Transverse colon (tissue), 4 donors: ENCODE measurements around the gene RASGEF1C. TPM values are rescaled to one million over a fixed set of nuclear protein-coding genes. Genes with fewer than 3 reads are reported as not detected.

Experiments used
- DNase-seq: peaks from one replicate; pipeline ENCODE4 v3.0.0-alpha.2; 2019
- H3K27ac ChIP-seq, 4 donors: fragments of 200-600 bp; sonication (generic); 2 replicates each; pipeline ENCODE4 v1.5.1; 2016 to 2018; ENCODE audit warnings: inconsistent platforms in 4 of 4
- H3K27me3 ChIP-seq: fragments of 200-600 bp; sonication (generic); 2 replicates; pipeline ENCODE4 v1.5.1; 2017; ENCODE audit warnings: inconsistent platforms
- H3K36me3 ChIP-seq, 4 donors: fragments of 200-600 bp; sonication (generic); 2 replicates each; pipeline ENCODE4 v1.5.1; 2017 to 2019; ENCODE audit warnings: inconsistent platforms in 4 of 4
- H3K4me1 ChIP-seq, 4 donors: fragments of 200-600 bp; sonication (generic); 2 replicates each; pipeline ENCODE4 v1.5.1; 2017 to 2020; ENCODE audit warnings: inconsistent platforms in 4 of 4
- H3K4me3 ChIP-seq, 4 donors: fragments of 200-600 bp; sonication (generic); 1 replicate in 1 of 4; 2 replicates in 3 of 4; pipeline versions ENCODE4 v1.5.1 to v1.6.1; 2017 to 2019; ENCODE audit warnings: inconsistent platforms in 4 of 4
- H3K9me3 ChIP-seq, 2 donors: fragments of 200-600 bp; sonication (generic); 2 replicates each; pipeline ENCODE4 v1.5.1; 2017 to 2019; ENCODE audit warnings: inconsistent platforms in 2 of 2
- EP300 ChIP-seq: sonication (generic); formaldehyde crosslinking; IDR thresholded peaks from one replicate; pipeline ENCODE4 v1.6.1; 2017; ENCODE audit warnings: antibody characterized with exemption, low read depth
- POLR2A ChIP-seq: fragments of 450-650 bp; IDR thresholded peaks from one replicate; pipeline ENCODE4 v1.6.1; 2016; ENCODE audit warnings: antibody characterized with exemption, mild to moderate bottlenecking, moderate library complexity
- POLR2AphosphoS5 ChIP-seq, 3 donors: sonication (generic); formaldehyde crosslinking; IDR thresholded peaks; one replicate each; pipeline ENCODE4 v1.6.1; 2016; ENCODE audit warnings: antibody characterized with exemption in 3 of 3
- WGBS, 2 donors: methylation state at CpG; one replicate each; pipeline ENCODE4 v1.1.5; 2018; ENCODE audit warnings: low coverage in 1 of 2; 5-methylcytosine and 5-hydroxymethylcytosine counted together
- in situ Hi-C, 4 donors: fragments of 200-750 bp; cut with MboI; loops; one replicate each; pipeline versions ENCODE4 v1.15.0 to v1.15.1; 2017; ENCODE audit warnings: low sequenced_read_pairs in 3 of 4, low pct_ligation_motif_present in 1 of 4, low pct_unique_long_range_greater_than_20kb in 1 of 4
- intact Hi-C: fragments of 100-400 bp; cut with DNase I; formaldehyde crosslinking; loops from one replicate; pipeline ENCODE4 v1.15.1; 2023; ENCODE audit warnings: low total_unique reads
- total RNA-seq, 4 donors: library from RNA; depleted of rRNA; stranded (reverse); fragments of >200 nt; gene quantifications; one replicate each; pipeline ENCODE4 v1.1.0, GENCODE V29; 2016
- TF ChIP-seq, protein P1 (sequence below), 5 experiments: fragments of 200-600 bp in 3 of 5; fragments of 450-650 bp in 2 of 5; sonication (generic) in 3 of 5; IDR thresholded peaks; 1 replicate in 2 of 5; 2 replicates in 3 of 5; pipeline ENCODE4 v1.5.1; 2016 to 2017; ENCODE audit warnings: antibody characterized with exemption in 5 of 5, inconsistent platforms in 3 of 5, mild to moderate bottlenecking in 2 of 5, moderate library complexity in 1 of 5

The RASGEF1C gene
- total RNA-seq, 4 donors from 2014 or later, result 0.14 to 3.0 TPM; not detected in 2

DNA sequence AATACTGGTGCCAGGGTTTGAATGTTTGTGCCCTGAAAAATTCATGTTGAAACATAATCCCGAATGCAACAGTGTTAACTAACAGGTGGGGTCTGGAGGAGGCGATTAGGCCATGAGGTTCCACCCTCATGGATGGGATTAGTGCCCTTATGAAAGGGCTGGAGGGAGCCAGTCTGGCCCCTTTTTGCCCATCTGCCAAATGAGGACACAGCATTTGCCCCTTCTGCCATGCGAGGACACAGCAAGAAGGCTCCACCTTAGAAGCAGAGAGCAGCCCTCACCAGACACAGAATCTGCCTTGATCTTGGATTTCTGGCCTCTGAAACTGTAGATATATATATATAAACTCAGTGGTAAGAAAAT is 104.9 kb downstream of the RASGEF1C start:
- no peak for DNase-seq
- Histone ChIP-seq H3K27ac (no peak overlapping the region), H3K9me3 (peaks cover 14 to 16% of the 10 kb centered on the region in 2 donors), H3K27me3 (no peaks in the 10 kb centered on the region), H3K4me1 (no peaks in the 10 kb centered on the region), H3K4me3 (no peak overlapping the region), H3K36me3 (no peaks in the 10 kb centered on the region)
- intact Hi-C loops (no loop called here), in situ Hi-C loops (no loop called here)
- no peak for TF ChIP-seq POLR2A
- TF ChIP-seq POLR2AphosphoS5 (IDR thresholded peaks at IDR 0.05), result no peak
- 87 to 90% methylated on average over 2 to 3 of the region's 3 CpGs for WGBS, 2 donors

DNA sequence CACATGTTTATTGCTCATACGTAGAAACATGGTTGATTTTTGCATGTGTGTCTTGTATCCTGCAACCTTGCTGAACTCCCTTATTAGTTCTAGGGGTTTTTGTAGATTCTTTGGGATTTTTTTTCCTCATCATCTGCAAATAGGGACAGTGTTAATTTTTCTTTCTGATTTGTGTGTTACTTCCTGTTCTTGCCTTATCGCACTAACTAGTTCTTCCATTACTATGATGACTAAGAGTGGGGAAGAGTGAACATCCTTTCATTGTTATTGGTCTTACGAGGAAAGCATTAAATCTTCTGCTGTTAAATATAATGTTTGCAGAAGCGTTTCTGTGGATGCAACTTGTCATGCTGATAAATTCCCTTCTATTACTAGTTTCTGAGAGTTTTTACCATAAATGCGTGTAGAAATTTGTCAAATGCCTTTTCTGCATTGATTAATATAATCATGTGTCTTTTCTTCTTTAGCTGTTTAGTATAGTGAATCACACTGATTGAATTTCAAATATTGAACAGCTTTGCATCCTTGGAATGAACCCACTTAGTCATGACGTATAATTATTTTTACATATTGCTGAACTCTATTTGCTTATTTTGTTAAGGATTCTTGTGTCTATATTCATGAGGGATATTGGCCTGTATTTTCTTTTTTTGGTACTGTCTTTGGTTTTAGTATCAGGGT is 105.4 kb downstream of the RASGEF1C start:
- no peak overlapping the region for H3K4me3 ChIP-seq
- H3K36me3 ChIP-seq, result no peaks in the 10 kb centered on the region
- in situ Hi-C loops, result no loop called here
- intact Hi-C loops, result no loop called here
- H3K27ac ChIP-seq, result no peak overlapping the region
- DNase-seq, result no peak
- peaks cover 14 to 16% of the 10 kb centered on the region in 2 donors for H3K9me3 ChIP-seq
- H3K4me1 ChIP-seq, result no peaks in the 10 kb centered on the region
- 79 to 85% methylated on average over 6 of the region's 6 CpGs for WGBS, 2 donors
- TF ChIP-seq POLR2AphosphoS5 (IDR thresholded peaks at IDR 0.05), result no peak
- TF ChIP-seq EP300, result no peak
- TF ChIP-seq POLR2A, result no peak
- TF ChIP-seq, protein P1, sequence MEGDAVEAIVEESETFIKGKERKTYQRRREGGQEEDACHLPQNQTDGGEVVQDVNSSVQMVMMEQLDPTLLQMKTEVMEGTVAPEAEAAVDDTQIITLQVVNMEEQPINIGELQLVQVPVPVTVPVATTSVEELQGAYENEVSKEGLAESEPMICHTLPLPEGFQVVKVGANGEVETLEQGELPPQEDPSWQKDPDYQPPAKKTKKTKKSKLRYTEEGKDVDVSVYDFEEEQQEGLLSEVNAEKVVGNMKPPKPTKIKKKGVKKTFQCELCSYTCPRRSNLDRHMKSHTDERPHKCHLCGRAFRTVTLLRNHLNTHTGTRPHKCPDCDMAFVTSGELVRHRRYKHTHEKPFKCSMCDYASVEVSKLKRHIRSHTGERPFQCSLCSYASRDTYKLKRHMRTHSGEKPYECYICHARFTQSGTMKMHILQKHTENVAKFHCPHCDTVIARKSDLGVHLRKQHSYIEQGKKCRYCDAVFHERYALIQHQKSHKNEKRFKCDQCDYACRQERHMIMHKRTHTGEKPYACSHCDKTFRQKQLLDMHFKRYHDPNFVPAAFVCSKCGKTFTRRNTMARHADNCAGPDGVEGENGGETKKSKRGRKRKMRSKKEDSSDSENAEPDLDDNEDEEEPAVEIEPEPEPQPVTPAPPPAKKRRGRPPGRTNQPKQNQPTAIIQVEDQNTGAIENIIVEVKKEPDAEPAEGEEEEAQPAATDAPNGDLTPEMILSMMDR (IDR thresholded peaks at IDR 0.05), result no peak
- H3K27me3 ChIP-seq, result no peaks in the 10 kb centered on the region

DNA sequence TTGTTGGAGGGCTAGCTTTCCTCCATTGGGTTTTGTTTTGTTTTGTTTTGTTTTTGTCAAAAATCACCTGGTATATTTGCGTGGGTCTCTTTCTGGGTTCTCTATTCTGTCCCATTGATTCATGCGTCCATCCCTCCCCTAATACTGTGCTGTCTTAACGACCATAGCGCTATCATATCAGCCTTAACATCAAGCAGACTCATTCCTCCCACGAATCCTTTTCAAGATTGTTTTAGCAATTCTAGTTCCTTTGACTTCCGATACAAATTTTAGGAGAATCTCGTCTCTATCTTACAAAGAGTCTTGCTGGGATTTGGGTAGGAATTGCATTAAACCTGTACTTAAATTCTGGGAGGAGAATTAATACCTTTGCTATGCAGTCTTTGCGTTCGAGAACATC is 106.4 kb downstream of the RASGEF1C start:
- DNase-seq, result no peak
- Histone ChIP-seq H3K27ac (no peak overlapping the region), H3K4me3 (no peak overlapping the region), H3K4me1 (no peaks in the 10 kb centered on the region), H3K36me3 (no peaks in the 10 kb centered on the region), H3K27me3 (no peaks in the 10 kb centered on the region), H3K9me3 (peaks cover 13 to 14% of the 10 kb centered on the region in 2 donors)
- intact Hi-C loops, result no loop called here
- 72 to 77% methylated on average over 9 of the region's 9 CpGs for WGBS, 2 donors
- TF ChIP-seq EP300, result no peak
- TF ChIP-seq, protein P1 (IDR thresholded peaks at IDR 0.05), result no peak
- TF ChIP-seq POLR2A, result no peak
- TF ChIP-seq POLR2AphosphoS5 (IDR thresholded peaks at IDR 0.05), result no peak
- in situ Hi-C loops, result no loop called here

DNA sequence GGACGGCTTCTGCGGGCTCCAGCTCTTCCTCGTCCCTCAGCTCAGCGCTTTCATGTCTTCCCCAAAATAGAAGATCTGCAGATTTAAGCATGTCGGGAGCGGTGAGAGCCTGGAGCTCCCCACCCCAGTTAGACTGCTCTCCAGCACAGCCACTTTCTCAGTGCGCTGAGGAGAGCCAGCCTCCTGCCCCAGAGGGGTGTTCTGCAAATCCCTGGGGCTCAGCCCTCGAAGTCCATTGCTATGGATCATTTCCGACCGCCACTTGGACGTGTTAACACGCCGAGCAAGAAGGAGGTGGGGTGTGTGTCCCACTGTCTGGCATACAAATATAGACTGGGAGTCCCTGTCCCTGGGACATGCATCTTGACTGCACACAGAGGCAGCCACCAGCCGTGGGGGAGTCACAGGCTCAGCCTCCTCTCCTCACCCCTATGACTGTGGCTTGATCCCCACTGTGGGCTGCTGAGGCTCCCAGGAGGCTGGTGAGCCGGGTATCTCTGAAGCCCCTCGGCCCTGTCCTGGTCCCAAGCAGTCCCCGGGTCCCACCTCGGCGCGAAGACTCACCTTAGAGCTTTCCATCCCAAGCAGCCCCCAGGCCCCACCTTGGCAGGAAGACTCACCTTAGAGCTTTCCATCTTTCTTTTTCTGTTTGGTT is 107.4 kb downstream of the RASGEF1C start:
- Histone ChIP-seq H3K27me3 (no peaks in the 10 kb centered on the region), H3K4me1 (no peaks in the 10 kb centered on the region), H3K36me3 (no peaks in the 10 kb centered on the region), H3K27ac (no peak overlapping the region), H3K9me3 (peaks cover 2 to 5% of the 10 kb centered on the region in 2 donors), H3K4me3 (no peak overlapping the region)
- WGBS, 2 donors, result 75 to 100% methylated on average over 1 to 20 of the region's 20 CpGs
- TF ChIP-seq POLR2AphosphoS5 (IDR thresholded peaks at IDR 0.05) (no peak), EP300 (no peak), POLR2A (no peak)
- TF ChIP-seq, protein P1 (IDR thresholded peaks at IDR 0.05), result no peak
- DNase-seq, result no peak
- in situ Hi-C loops (no loop called here), intact Hi-C loops (no loop called here)
